Tibial nerve (tissue), 4 donors: ENCODE data around the gene MIXL1.

Experiments used
- CTCF ChIP-seq, 5 experiments: fragments of 200-600 bp in 3 of 5; fragments of 450-650 bp in 2 of 5; sonication (generic) in 3 of 5; IDR thresholded peaks; one replicate each; pipeline ENCODE4 v1.5.1; 2016 to 2019; ENCODE audit warnings: antibody characterized with exemption in 5 of 5, mild to moderate bottlenecking in 3 of 5, moderate library complexity in 2 of 5
- EP300 ChIP-seq, 2 donors: sonication (generic); formaldehyde crosslinking; IDR thresholded peaks; one replicate each; pipeline ENCODE4 v1.6.1; 2017; ENCODE audit warnings: antibody characterized with exemption in 2 of 2, mild to moderate bottlenecking in 1 of 2
- POLR2A ChIP-seq, 2 donors: fragments of 450-650 bp; IDR thresholded peaks; one replicate each; pipeline ENCODE4 v1.6.1; 2017; ENCODE audit warnings: antibody characterized with exemption in 2 of 2, mild to moderate bottlenecking in 2 of 2, moderate library complexity in 2 of 2

GRCh38 chr1:226233806-226234205 is 10.3 kb downstream of the MIXL1 start:
- TF ChIP-seq CTCF (IDR thresholded peaks at IDR 0.05), result no peak
- TF ChIP-seq POLR2A (IDR thresholded peaks at IDR 0.05), result no peak
- TF ChIP-seq EP300 (IDR thresholded peaks at IDR 0.05), result no peak
